ENCODE results near the gene ALDH4A1. TPM values are rescaled to one million over a fixed set of nuclear protein-coding genes. Genes with fewer than 3 reads are reported as not detected.

Gene ALDH4A1
- total and polyA plus RNA-seq, 3 experiments from 2014 or later = 1.4 to 9.5 (median 9.3) TPM

Other genes starting within 250 kb of the ALDH4A1 start
- gene TAS1R2, start 42.9 kb downstream of the ALDH4A1 start, total RNA-seq = not detected
- gene TAS1R2, start 42.9 kb downstream of the ALDH4A1 start, polyA plus RNA-seq = not detected
- gene IFFO2, start 54.1 kb upstream of the ALDH4A1 start, total RNA-seq = 10 to 100 TPM; 33.1 to 37.7 TPM
- gene IFFO2, start 54.1 kb upstream of the ALDH4A1 start, polyA plus RNA-seq = 3.2 TPM

Data from CD8-positive, alpha-beta memory T cell (primary cell).